ENCODE results near the gene NCOA7. TPM values are rescaled to one million over a fixed set of nuclear protein-coding genes. Genes with fewer than 3 reads are reported as not detected.

The NCOA7 gene
- total and polyA plus RNA-seq, 2 of the 8 experiments (the other 6 are each of a cell fraction or from before 2014, with no cell fraction given): 2.6 to 10.7 TPM

- Histone ChIP-seq H4K20me1 (replicated peaks in 1 of 2; ENCODE audit: control insufficient read depth in 1 of 2, insufficient read depth in 2 of 2, low read length in 2 of 2) (no peaks in the 10 kb centered on the region), H2AK5ac (ENCODE audit: low read depth, low read length) (no peak overlapping the region), H3K4me2 (ENCODE audit: insufficient read depth in 1 of 2, low read depth in 2 of 2, low read length in 2 of 2) (peak overlapping the region; percentile 75 to 89), H3K4me1 (replicated peaks in 1 of 4; ENCODE audit: control insufficient read depth in 3 of 4, insufficient read depth in 4 of 4, low read length in 3 of 4) (peaks cover 2 to 10% (median 4%) of the 10 kb centered on the region in 4 experiments; a peak in 4 of 7 replicates), H2BK20ac (ENCODE audit: low read length) (no peak overlapping the region), H2BK12ac (ENCODE audit: low read depth, low read length) (no peak overlapping the region), H3K36me3 (ENCODE audit: control insufficient read depth in 2 of 4, insufficient read depth in 4 of 4, low read length in 3 of 4) (no peaks in the 10 kb centered on the region), H3K23me2 (ENCODE audit: low read depth, low read length) (peaks cover 11% of the 10 kb centered on the region), H2AFZ (ENCODE audit: low read length) (no peak overlapping the region), H2BK5ac (ENCODE audit: low read depth, low read length) (no peak overlapping the region), H2BK120ac (replicated peaks; ENCODE audit: low read depth, low read length) (no peak overlapping the region), H3K14ac (ENCODE audit: insufficient read length) (no peak overlapping the region), H3K79me1 (ENCODE audit: low read depth, low read length) (no peaks in the 10 kb centered on the region), H3K4me3 (ENCODE audit: extremely low read depth in 1 of 4, insufficient read depth in 2 of 4, low read depth in 3 of 4, low read length in 4 of 4) (peak overlapping the region; percentile 66 to 84 (median 74); a peak in 4 of 8 replicates), H3K27ac (ENCODE audit: low read depth, low read length) (no peak overlapping the region), H3K79me2 (ENCODE audit: control insufficient read depth in 1 of 2, insufficient read depth in 2 of 2, low read length in 2 of 2) (0 out of 4 replicates have a peak, but pooled peaks cover 0 to 5% of the 10 kb centered on the region in 2 experiments), H3K56ac (replicated peaks; ENCODE audit: insufficient read length, low read depth, low read length) (no peak overlapping the region), H3K9ac (replicated peaks in 1 of 4; ENCODE audit: extremely low read depth in 1 of 4, low read depth in 3 of 4, low read length in 3 of 4) (no peak overlapping the region), H3K27me3 (replicated peaks in 1 of 4; ENCODE audit: control insufficient read depth in 3 of 4, extremely low read depth in 1 of 4, insufficient read depth in 3 of 4, low read length in 3 of 4) (no peaks in the 10 kb centered on the region; a peak in 1 of 7 replicates), H3K4ac (replicated peaks; ENCODE audit: insufficient read length, low read depth, low read length) (no peak overlapping the region), H4K91ac (replicated peaks; ENCODE audit: insufficient read length, low read length) (no peak overlapping the region), H4K5ac (ENCODE audit: insufficient read length, low read depth, low read length) (no peak overlapping the region), H3K18ac (ENCODE audit: extremely low read depth, low read length) (no peak overlapping the region), H2BK15ac (ENCODE audit: low read length) (no peak overlapping the region), H3K23ac (ENCODE audit: insufficient read length) (no peak overlapping the region), H4K8ac (ENCODE audit: extremely low read depth, insufficient read depth, low read length) (no peak overlapping the region), H3K9me3 (ENCODE audit: insufficient read depth in 2 of 2, low read depth in 1 of 2, low read length in 1 of 2) (no peaks in the 10 kb centered on the region)
- no peak for FAIRE-seq
- ChIA-PET CTCF (ENCODE audit: partially characterized antibody) (interaction anchor here (0.8 to 6.2 kb wide), 23 partner anchors 10 to 920 kb away, joined by 3 to 77 read pairs (median 6); partner anchors contain the start of gene HINT3), POLR2A (ENCODE audit: partially characterized antibody) (interaction anchor here (0.9 to 3.2 kb wide), 4 partner anchors 11 to 638 kb away, joined by 3 to 66 read pairs (median 4); partner anchors contain the start of gene TPD52L1)
- TF ChIP-seq MAFK (IDR thresholded peaks at IDR 0.05; ENCODE audit: low read depth, low read length) (no peak), PHF8 (conservative IDR thresholded peaks at IDR 0.05; ENCODE audit: low read depth, low read length) (no peak), TBP (IDR thresholded peaks at IDR 0.05; ENCODE audit: low read depth, low read length) (no peak), BACH1 (IDR thresholded peaks at IDR 0.05; ENCODE audit: low read length) (no peak)
- no peak for DNase-seq (ENCODE audit: low read depth in 1 of 2, low spot score in 2 of 2)
Observed at GRCh38 chr6:125791820-125792165, 1.0 kb downstream of the NCOA7 start.
